ENCODE data around the gene ATP5IF1.

- TF ChIP-seq CTCF (IDR thresholded peaks at IDR 0.05) (no peak), POLR2A (IDR thresholded peaks at IDR 0.05) (no peak), EP300 (IDR thresholded peaks at IDR 0.05; ENCODE audit: low read depth) (no peak), POLR2AphosphoS5 (IDR thresholded peaks at IDR 0.05) (no peak)
These were observed 6.8 kb upstream of the ATP5IF1 start for GRCh38 chr1:28229089-28229488.

Measured in transverse colon (tissue), 4 donors.